Stomach (tissue), 4 donors: Measurements from ENCODE around the gene KLHL2.

Source experiments
- CTCF ChIP-seq, 7 experiments: fragments of 450-650 bp in 4 of 7; fragments of 200-600 bp in 3 of 7; sonication (generic) in 3 of 7; IDR thresholded peaks; one replicate each; pipeline ENCODE4 v1.5.1; 2016 to 2019; ENCODE audit warnings: antibody characterized with exemption in 7 of 7, control low read depth in 2 of 7, mild to moderate bottlenecking in 1 of 7
- POLR2A ChIP-seq, 4 donors: fragments of 450-650 bp; IDR thresholded peaks; one replicate each; pipeline ENCODE4 v1.6.1; 2016; ENCODE audit warnings: antibody characterized with exemption in 4 of 4, control low read depth in 2 of 4, mild to moderate bottlenecking in 1 of 4, moderate library complexity in 1 of 4

- TF ChIP-seq POLR2A (IDR thresholded peaks at IDR 0.05) (no peak), CTCF (IDR thresholded peaks at IDR 0.05) (no peak)
Measured at GRCh38 chr4:165309456-165309855, 102.1 kb downstream of the KLHL2 start.
